Suppressor macrophage treated with lipopolysaccharide for 4 hours (primary cell): ENCODE measurements around the gene OR4P4.

Experiments used
- DNase-seq: peaks from one replicate; pipeline ENCODE4 v3.0.0-alpha.2; 2020

The OR4P4 gene

DNA sequence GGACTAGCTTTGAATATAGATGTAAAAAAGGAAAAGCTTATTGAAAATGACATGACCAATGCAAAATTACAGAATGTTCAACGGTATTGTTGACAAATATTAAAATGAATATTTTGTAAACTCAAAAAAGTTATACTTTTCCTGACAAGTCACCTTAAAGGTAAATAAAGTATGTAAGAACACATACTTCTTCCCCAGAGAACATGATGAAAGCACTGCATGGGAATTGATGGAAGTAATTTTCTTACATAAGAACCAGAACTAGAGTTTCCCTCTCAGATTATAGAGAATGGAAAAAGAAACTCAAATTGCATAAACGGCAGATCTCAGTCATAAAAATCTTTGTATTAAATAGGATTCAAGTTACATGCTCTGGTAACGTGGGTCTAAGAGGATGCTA is at the start of gene OR4P4:
Gene OR4P4, plus strand, starts transcription at position 301 of the 400 bp plus-strand sequence.
- DNase-seq: no peak

DNA sequence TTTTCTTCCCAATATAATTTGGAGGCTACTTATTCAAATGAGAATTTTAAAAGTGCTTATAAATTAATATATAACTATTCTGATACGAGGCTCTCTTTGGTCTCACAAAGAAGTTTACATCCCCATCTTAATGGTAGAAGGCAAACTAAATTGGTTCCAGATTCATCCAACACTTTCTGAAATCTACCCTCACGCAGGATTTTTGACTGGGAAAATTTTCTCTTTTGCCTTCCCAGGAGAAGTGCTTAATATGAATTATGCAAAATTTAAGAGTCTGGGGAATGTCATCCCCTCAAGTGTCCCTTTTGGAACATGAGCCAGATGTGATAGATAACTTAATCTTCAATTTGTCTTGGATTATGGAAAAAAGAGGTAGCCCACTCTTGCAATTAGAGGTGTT is 27.4 kb upstream of the OR4P4 start, which contains the start of gene OR4C11:
Gene OR4C11, minus strand, starts transcription at position 101 of the 400 bp plus-strand sequence. CDS start 3,272 bp downstream, outside the sequence.
- DNase-seq: no peak

- no peak for DNase-seq
These were observed 10.4 kb upstream of the OR4P4 start for GRCh38 chr11:55624531-55624930.

DNA sequence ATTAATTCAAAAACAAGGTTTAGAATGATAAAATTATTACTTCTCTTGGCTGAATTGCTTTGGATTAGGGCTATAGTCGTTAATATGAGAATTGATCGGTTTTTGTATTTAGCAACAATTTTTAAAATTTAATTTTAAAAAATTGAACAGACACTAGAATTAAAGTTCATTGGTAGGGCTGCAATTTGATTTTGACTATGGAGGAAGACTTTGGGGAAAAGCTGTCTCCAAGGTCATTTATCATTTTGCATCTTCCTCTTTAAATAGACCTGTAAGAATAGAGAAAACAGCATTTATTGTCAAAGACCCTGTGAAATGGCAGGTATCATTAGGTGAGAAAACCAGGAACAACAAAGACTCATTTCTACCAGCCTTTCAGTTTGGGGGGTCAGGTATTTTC is 13.1 kb downstream of the OR4P4 start, which contains the start of gene OR4S2:
Gene OR4S2, plus strand, starts transcription at position 301 of the 400 bp plus-strand sequence. CDS start 2,577 bp downstream, outside the sequence.
- DNase-seq: no peak

- DNase-seq: no peak
These were observed 17.6 kb downstream of the OR4P4 start for GRCh38 chr11:55652560-55652959.

GRCh38 chr11:55655096-55655495 is 20.2 kb downstream of the OR4P4 start:
- no peak for DNase-seq

DNA sequence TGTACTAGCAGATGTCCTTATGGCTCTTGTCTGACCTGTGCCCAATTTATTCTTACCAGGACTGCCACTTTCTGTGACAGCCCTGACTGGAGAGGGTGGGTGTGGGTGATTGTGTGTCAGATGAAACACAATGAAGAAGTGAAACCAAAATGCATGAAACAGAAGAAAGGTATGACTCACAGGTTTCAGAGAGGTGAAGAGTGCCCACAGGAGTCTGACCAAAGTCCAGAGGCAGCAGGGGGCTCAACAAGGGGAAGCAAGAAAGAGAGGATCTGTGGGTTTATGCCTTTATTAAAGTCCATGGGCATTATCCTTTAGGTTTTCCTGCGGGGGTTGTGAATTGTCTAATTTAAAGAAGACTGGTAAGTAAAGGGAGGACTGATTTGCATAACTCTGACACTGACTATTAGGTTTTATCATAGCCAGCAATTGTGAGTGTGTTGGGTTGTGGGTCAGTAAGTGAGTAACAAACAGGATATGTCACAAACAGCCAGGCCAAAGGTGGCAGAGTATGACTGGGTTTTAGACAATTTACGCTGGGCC is 23.2 kb downstream of the OR4P4 start:
- DNase-seq: no peak

- no peak for DNase-seq
These were observed 23.7 kb downstream of the OR4P4 start for GRCh38 chr11:55658608-55659007.

GRCh38 chr11:55661901-55662300 is 27.0 kb downstream of the OR4P4 start, which contains the start of gene OR4C6:
OR4C6 (plus strand) TSS chr11:55662201; CDS start chr11:55665167, 2,966 bp downstream.
- DNase-seq: no peak

- no peak for DNase-seq
These were observed 34.5 kb downstream of the OR4P4 start for GRCh38 chr11:55669376-55669775.

- DNase-seq: no peak
These were observed 38.9 kb downstream of the OR4P4 start for GRCh38 chr11:55673860-55674259.
